HL-60 (cell line): ENCODE data around the gene FBXO21.

ENCODE experiments used
- DNase-seq, 2 experiments: peaks; one replicate each; pipeline ENCODE4 v3.0.0-alpha.2; 2010 to 2020; ENCODE audit warnings: low read depth in 1 of 2, low spot score in 1 of 2
- H3K27ac ChIP-seq: fragments of 250-450 bp; sonication (Bioruptor Pico); replicated peaks from 2 replicates; pipeline ENCODE4 v1.5.1; 2020; ENCODE audit warnings: mild to moderate bottlenecking, moderate library complexity
- H3K27me3 ChIP-seq: fragments of 250-450 bp; sonication (Bioruptor Pico); 2 replicates; pipeline ENCODE4 v1.5.1; 2021; ENCODE audit warnings: mild to moderate bottlenecking, moderate library complexity; ENCODE audit not compliant: insufficient read depth, poor library complexity, severe bottlenecking
- H3K4me3 ChIP-seq: replicated peaks from 2 replicates; pipeline ENCODE4 v1.5.1; 2011; ENCODE audit warnings: mild to moderate bottlenecking, control low read depth, low read length; ENCODE audit not compliant: insufficient read depth
- CTCF ChIP-seq: IDR thresholded peaks from one replicate; pipeline ENCODE4 v1.5.1; 2011; ENCODE audit warnings: low read length, control low read depth, inconsistent platforms; ENCODE audit not compliant: insufficient read depth
- GABPA ChIP-seq: IDR thresholded peaks from 2 replicates; pipeline ENCODE4 v1.6.1; 2012; ENCODE audit warnings: low read depth
- POLR2AphosphoS5 ChIP-seq: IDR thresholded peaks from 2 replicates; pipeline ENCODE4 v1.6.1; 2012; ENCODE audit warnings: low read depth
- REST ChIP-seq: IDR thresholded peaks from 2 replicates; pipeline ENCODE4 v1.6.1; 2012; ENCODE audit warnings: low read depth; ENCODE audit not compliant: insufficient replicate concordance
- SPI1 ChIP-seq: IDR thresholded peaks from 2 replicates; pipeline ENCODE4 v1.6.1; 2012; ENCODE audit warnings: low read depth, mild to moderate bottlenecking, borderline replicate concordance

Gene FBXO21

GRCh38 chr12:117162167-117162539, 28.1 kb downstream of the FBXO21 start:
- Histone ChIP-seq H3K27me3 (no peaks in the 10 kb centered on the region), H3K27ac (no peak overlapping the region), H3K4me3 (no peak overlapping the region)
- DNase-seq: no peak
- TF ChIP-seq REST: no peak
- TF ChIP-seq GABPA: no peak
- no peak for TF ChIP-seq POLR2AphosphoS5
- no peak for TF ChIP-seq SPI1
- TF ChIP-seq CTCF: no peak

GRCh38 chr12:117161460-117162166, 28.7 kb downstream of the FBXO21 start:
- TF ChIP-seq REST: no peak
- TF ChIP-seq SPI1: no peak
- no peak for TF ChIP-seq POLR2AphosphoS5
- no peak for TF ChIP-seq GABPA
- TF ChIP-seq CTCF: no peak
- Histone ChIP-seq H3K27me3 (no peaks in the 10 kb centered on the region), H3K27ac (no peak overlapping the region), H3K4me3 (no peak overlapping the region)
- no peak for DNase-seq

GRCh38 chr12:117159674-117160073, 30.6 kb downstream of the FBXO21 start:
- no peak overlapping the region for H3K27ac ChIP-seq
- no peak for DNase-seq
- H3K4me3 ChIP-seq: no peak overlapping the region
- TF ChIP-seq GABPA: no peak
- no peak for TF ChIP-seq SPI1
- TF ChIP-seq POLR2AphosphoS5: no peak
- no peak for TF ChIP-seq CTCF
- no peaks in the 10 kb centered on the region for H3K27me3 ChIP-seq

GRCh38 chr12:117158911-117159553, 31.2 kb downstream of the FBXO21 start:
- DNase-seq: no peak
- Histone ChIP-seq H3K4me3 (no peak overlapping the region), H3K27me3 (no peaks in the 10 kb centered on the region), H3K27ac (no peak overlapping the region)
- TF ChIP-seq REST (no peak), POLR2AphosphoS5 (no peak), CTCF (no peak), GABPA (no peak), SPI1 (no peak)
